HG03354 (cell line): ENCODE data around the gene RBL2.
"Not testable (repeated sequence)": the region's sequence is repeated elsewhere in the genome, so short reads cannot be mapped to it uniquely, and the experiment has no call there.

ENCODE experiments used
- ATAC-seq: cut with Tn5 transposase; IDR thresholded peaks from one replicate; pipeline ENCODE4 v1.9.1; 2021; ENCODE audit warnings: mild to moderate bottlenecking; ENCODE audit not compliant: unreplicated experiment, poor library complexity, severe bottlenecking

RBL2 gene

GRCh38 chr16:53434377-53435065 lies at the start of gene RBL2:
TSS of gene RBL2 (plus strand) at chr16:53434471. CDS start at chr16:53434557, 86 bp downstream.
- peak; percentile 80 for ATAC-seq

GRCh38 chr16:53384610-53385009 lies 49.7 kb upstream of the RBL2 start:
- ATAC-seq: not testable (repeated sequence)

GRCh38 chr16:53404959-53405358 lies 29.3 kb upstream of the RBL2 start:
- no peak for ATAC-seq

- ATAC-seq: no peak
These were observed 21.7 kb upstream of the RBL2 start for GRCh38 chr16:53412549-53412948.

- no peak for ATAC-seq
These were observed 20.4 kb upstream of the RBL2 start for GRCh38 chr16:53413864-53414263.

GRCh38 chr16:53414381-53414780 lies 19.9 kb upstream of the RBL2 start:
- no peak for ATAC-seq

- ATAC-seq: no peak
These were observed 18.8 kb upstream of the RBL2 start for GRCh38 chr16:53415504-53415903.

- ATAC-seq: no peak
These were observed 17.3 kb upstream of the RBL2 start for GRCh38 chr16:53417011-53417410.

GRCh38 chr16:53417976-53418375 lies 16.3 kb upstream of the RBL2 start:
- no peak for ATAC-seq

- not testable (repeated sequence) for ATAC-seq
These were observed 14.9 kb upstream of the RBL2 start for GRCh38 chr16:53419383-53419709.

- no peak for ATAC-seq
These were observed 13.0 kb upstream of the RBL2 start for GRCh38 chr16:53421248-53421647.

- ATAC-seq: not testable (repeated sequence)
These were observed 10.3 kb upstream of the RBL2 start for GRCh38 chr16:53423968-53424367.

GRCh38 chr16:53428681-53429080 lies 5.6 kb upstream of the RBL2 start:
- ATAC-seq: no peak

- ATAC-seq: no peak
These were observed 4.9 kb upstream of the RBL2 start for GRCh38 chr16:53429221-53429943.

GRCh38 chr16:53430363-53430762 lies 3.9 kb upstream of the RBL2 start:
- ATAC-seq: no peak

GRCh38 chr16:53433509-53433908 lies 762 bp upstream of the RBL2 start:
- ATAC-seq: no peak

GRCh38 chr16:53433930-53434376 lies 318 bp upstream of the RBL2 start:
- no peak for ATAC-seq

- peak; percentile 87 for ATAC-seq
These were observed 906 bp downstream of the RBL2 start for GRCh38 chr16:53435066-53435688.

GRCh38 chr16:53440125-53440524 lies 5.9 kb downstream of the RBL2 start:
- no peak for ATAC-seq

GRCh38 chr16:53445534-53445933 lies 11.3 kb downstream of the RBL2 start:
- no peak for ATAC-seq

GRCh38 chr16:53446090-53446489 lies 11.8 kb downstream of the RBL2 start:
- no peak for ATAC-seq
